ENCODE measurements around the gene SPG7. TPM values are rescaled to one million over a fixed set of nuclear protein-coding genes. Genes with fewer than 3 reads are reported as not detected.

SPG7 gene
- total and polyA plus RNA-seq, 8 donors, result 25.7 to 212 (median 51.1) TPM

GRCh38 chr16:89485701-89486246, 22.4 kb upstream of the SPG7 start:
- H3K27ac ChIP-seq, result no peak overlapping the region
- ATAC-seq, result no peak
- no peak for FAIRE-seq
- H3K4me1 ChIP-seq, result peaks cover 34 to 58% (median 37%) of the 10 kb centered on the region in 3 donors
- TF ChIP-seq CTCF (IDR thresholded peaks at IDR 0.05), result no peak
- H3K27me3 ChIP-seq, result no peaks in the 10 kb centered on the region
- intact Hi-C loops (cut with DNase I), result no loop called here
- no peak for DNase-seq
- H3K9me3 ChIP-seq, result no peaks in the 10 kb centered on the region
- WGBS, 2 donors, result 7 to 8% methylated on average over 4 of the region's 4 CpGs
- no peak overlapping the region for H3K4me3 ChIP-seq
- H3K36me3 ChIP-seq, result no peaks in the 10 kb centered on the region

DNA sequence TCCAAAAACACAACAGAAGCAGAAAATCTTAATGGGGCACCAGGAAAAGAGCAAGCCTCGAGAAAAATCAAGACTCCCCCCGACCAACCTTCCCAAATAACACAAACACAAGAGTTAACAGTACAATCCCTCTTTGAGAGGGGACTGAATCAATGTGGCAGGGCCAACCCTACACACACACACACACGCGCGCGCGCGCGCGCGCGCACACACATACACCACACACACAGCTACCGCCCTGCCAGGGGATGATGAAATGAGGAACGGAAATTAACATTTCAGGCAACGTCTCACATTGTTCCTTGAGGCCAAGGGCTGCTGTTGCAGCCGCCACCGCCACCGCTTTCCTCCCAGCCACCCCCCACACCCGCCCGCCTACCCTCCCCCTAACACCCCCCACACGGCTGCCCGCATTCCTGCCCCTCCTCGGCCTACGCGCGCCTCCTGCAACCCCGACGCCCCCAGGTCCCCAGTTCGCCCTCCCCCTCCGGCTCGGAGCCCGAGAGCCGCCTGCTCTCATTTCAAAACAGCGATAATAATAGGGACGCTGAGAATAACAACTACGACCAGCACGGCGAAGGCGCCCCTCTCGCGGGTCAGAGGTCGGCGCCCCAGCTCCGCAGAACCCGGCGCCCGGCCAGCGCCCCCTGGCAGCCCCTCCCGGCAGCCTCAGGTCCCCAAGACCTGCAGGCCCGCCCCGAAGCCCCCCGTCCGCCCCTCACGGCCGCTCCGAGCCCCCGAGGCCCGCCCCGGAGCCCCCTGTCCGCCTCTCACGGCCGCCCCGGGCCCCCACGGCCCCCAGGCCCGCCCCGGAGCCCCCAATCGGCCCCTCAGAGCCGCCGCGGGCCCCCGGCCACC, 18.9 kb upstream of the SPG7 start:
- Histone ChIP-seq H3K4me3 (peak overlapping the region; percentile 23 to 91 (median 82)), H3K36me3 (no peaks in the 10 kb centered on the region), H3K27ac (peak overlapping the region; percentile 80 to 94 (median 92)), H3K4me1 (peaks cover 27 to 45% (median 28%) of the 10 kb centered on the region in 3 donors), H3K27me3 (no peaks in the 10 kb centered on the region), H3K9me3 (no peaks in the 10 kb centered on the region)
- FAIRE-seq, result no peak
- peak; percentile 41 to 60 (median 52) for ATAC-seq
- peak; percentile 76 to 90 (median 82) for DNase-seq
- intact Hi-C loops (cut with DNase I), result no loop called here
- 1% methylated on average over 30 to 71 of the region's 71 CpGs for WGBS, 2 donors
- TF ChIP-seq CTCF (IDR thresholded peaks at IDR 0.05), result peak in 3 of 4 donors; percentile 8 to 16 (median 12)

GRCh38 chr16:89489898-89490438, 18.2 kb upstream of the SPG7 start:
- DNase-seq, result peak in 4 of 6 donors; percentile 46 to 79 (median 66)

GRCh38 chr16:89490439-89491237, 17.6 kb upstream of the SPG7 start, which contains the start of gene ANKRD11:
Gene ANKRD11 (minus strand): TSS chr16:89490561. CDS start chr16:89317019, 173,542 bp downstream.
- H3K36me3 ChIP-seq, result no peaks in the 10 kb centered on the region
- no peaks in the 10 kb centered on the region for H3K9me3 ChIP-seq
- DNase-seq, result peak; percentile 96 to 99 (median 99)
- TF ChIP-seq CTCF (IDR thresholded peaks at IDR 0.05), result no peak
- H3K4me1 ChIP-seq, result peaks cover 14 to 32% (median 23%) of the 10 kb centered on the region in 3 donors
- peak within 1 kb of the TSS; percentile 89 to 97 (median 90) for H3K4me3 ChIP-seq
- 0 to 1% methylated on average over 79 to 96 of the region's 96 CpGs for WGBS, 2 donors
- peak; percentile 94 to 98 (median 94) for ATAC-seq
- H3K27ac ChIP-seq, result peak within 1 kb of the TSS; percentile 93 to 94 (median 94)
- FAIRE-seq, result peak; percentile 39
- intact Hi-C loops (cut with DNase I), result no loop called here
- no peaks in the 10 kb centered on the region for H3K27me3 ChIP-seq

More at GRCh38 chr16:89489898-89490438, 18.2 kb upstream of the SPG7 start:
- H3K4me1 ChIP-seq, result peaks cover 21 to 38% (median 27%) of the 10 kb centered on the region in 3 donors
- peak overlapping the region; percentile 23 to 91 (median 82) for H3K4me3 ChIP-seq
- intact Hi-C loops (cut with DNase I), result no loop called here
- FAIRE-seq, result no peak
- ATAC-seq, result no peak
- H3K27ac ChIP-seq, result peak overlapping the region; percentile 80 to 94 (median 92)
- H3K9me3 ChIP-seq, result no peaks in the 10 kb centered on the region
- no peaks in the 10 kb centered on the region for H3K27me3 ChIP-seq
- TF ChIP-seq CTCF (IDR thresholded peaks at IDR 0.05), result no peak
- WGBS, 2 donors, result 1 to 3% methylated on average over 9 to 81 of the region's 81 CpGs
- no peaks in the 10 kb centered on the region for H3K36me3 ChIP-seq

All from pancreas (tissue), 10 donors.